Liver (tissue), 3 donors: ENCODE data around the gene TMEM132E.

ENCODE experiments used
- EGR1 ChIP-seq, 2 donors: IDR thresholded peaks; 2 replicates each; pipeline ENCODE4 v1.6.1; 2016 to 2018; ENCODE audit warnings: antibody characterized with exemption in 2 of 2, low read depth in 2 of 2
- GABPA ChIP-seq, 2 donors: IDR thresholded peaks in 1 of 2; conservative IDR thresholded peaks in 1 of 2; 2 replicates each; pipeline ENCODE4 v1.6.1; 2016; ENCODE audit warnings: antibody characterized with exemption in 2 of 2, mild to moderate bottlenecking in 1 of 2, moderate library complexity in 1 of 2
- HNF4A ChIP-seq, 2 donors: conservative IDR thresholded peaks; 2 replicates each; pipeline ENCODE4 v1.6.1; 2016; ENCODE audit warnings: antibody characterized with exemption in 2 of 2, mild to moderate bottlenecking in 2 of 2
- JUND ChIP-seq, 2 donors: IDR thresholded peaks; 2 replicates each; pipeline ENCODE4 v1.6.1; 2016; ENCODE audit warnings: antibody characterized with exemption in 2 of 2
- RAD21 ChIP-seq, 2 donors: IDR thresholded peaks; 2 replicates each; pipeline ENCODE4 v1.6.1; 2016; ENCODE audit warnings: antibody characterized with exemption in 2 of 2, mild to moderate bottlenecking in 2 of 2
- SP1 ChIP-seq: IDR thresholded peaks from 2 replicates; pipeline ENCODE4 v1.6.1; 2018; ENCODE audit warnings: antibody characterized with exemption, mild to moderate bottlenecking
- TAF1 ChIP-seq: conservative IDR thresholded peaks from 2 replicates; pipeline ENCODE4 v1.6.1; 2016; ENCODE audit warnings: antibody characterized with exemption, mild to moderate bottlenecking
- TF ChIP-seq, protein P1 (sequence below): fragments of 150-350 bp; IDR thresholded peaks from 2 replicates; pipeline ENCODE4 v1.5.1; 2017; ENCODE audit warnings: improper control_type of control experiment, low read depth, low read length; ENCODE audit not compliant: missing input control
- TF ChIP-seq, protein P2 (sequence below): IDR thresholded peaks from 2 replicates; pipeline ENCODE4 v1.6.1; 2016; ENCODE audit warnings: antibody characterized with exemption, mild to moderate bottlenecking
- TF ChIP-seq, protein P3 (sequence below): IDR thresholded peaks from 2 replicates; pipeline ENCODE4 v1.6.1; 2016; ENCODE audit warnings: antibody characterized with exemption
- TF ChIP-seq, protein P4 (sequence below): IDR thresholded peaks from 2 replicates; pipeline ENCODE4 v1.6.1; 2016; ENCODE audit warnings: antibody characterized with exemption
- donor health status: healthy.
- donor health status: healthy.

DNA sequence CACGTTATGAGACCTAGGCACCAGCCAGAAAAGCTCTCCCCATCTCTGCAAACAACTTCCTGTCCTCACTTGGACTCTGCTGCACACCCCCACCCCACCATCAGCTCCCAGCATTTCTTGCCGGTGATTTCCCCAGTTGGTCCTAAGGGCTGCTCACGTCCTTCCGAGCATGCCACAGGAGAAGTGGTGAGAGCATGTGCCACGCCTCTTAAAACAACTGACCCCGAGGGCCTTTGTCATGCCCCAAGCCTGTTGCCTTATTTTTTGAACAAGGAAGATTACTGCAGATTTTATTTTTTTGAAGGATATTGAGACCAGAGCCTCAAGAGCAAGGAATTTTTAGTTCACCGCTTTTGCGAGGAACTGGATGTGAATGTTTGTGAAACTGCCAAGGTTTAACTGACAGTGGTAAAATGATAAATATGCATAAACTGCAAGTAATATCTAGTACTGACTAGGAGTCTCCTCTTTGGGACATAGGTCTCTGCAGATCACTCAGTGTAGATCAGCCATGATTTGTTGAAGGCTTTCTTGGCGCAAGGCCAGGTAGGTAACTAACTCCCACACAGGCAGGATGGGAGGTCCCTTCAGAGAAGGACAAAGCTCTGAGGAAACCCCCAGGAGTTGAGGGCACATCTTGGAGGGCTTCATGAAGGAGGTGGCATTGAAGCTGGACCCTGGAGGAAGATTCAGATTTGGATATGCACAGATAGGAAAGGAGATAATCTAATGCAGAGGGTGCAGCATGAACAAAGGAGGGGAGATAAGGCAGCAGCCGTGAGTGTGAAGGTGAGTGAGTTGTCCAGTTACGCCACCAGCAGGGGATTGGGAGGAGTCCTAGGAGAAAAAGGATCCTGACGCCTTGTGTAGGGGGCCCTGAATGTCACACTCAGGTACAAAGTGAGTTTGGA is 44.7 kb downstream of the TMEM132E start:
- TF ChIP-seq, protein P1, sequence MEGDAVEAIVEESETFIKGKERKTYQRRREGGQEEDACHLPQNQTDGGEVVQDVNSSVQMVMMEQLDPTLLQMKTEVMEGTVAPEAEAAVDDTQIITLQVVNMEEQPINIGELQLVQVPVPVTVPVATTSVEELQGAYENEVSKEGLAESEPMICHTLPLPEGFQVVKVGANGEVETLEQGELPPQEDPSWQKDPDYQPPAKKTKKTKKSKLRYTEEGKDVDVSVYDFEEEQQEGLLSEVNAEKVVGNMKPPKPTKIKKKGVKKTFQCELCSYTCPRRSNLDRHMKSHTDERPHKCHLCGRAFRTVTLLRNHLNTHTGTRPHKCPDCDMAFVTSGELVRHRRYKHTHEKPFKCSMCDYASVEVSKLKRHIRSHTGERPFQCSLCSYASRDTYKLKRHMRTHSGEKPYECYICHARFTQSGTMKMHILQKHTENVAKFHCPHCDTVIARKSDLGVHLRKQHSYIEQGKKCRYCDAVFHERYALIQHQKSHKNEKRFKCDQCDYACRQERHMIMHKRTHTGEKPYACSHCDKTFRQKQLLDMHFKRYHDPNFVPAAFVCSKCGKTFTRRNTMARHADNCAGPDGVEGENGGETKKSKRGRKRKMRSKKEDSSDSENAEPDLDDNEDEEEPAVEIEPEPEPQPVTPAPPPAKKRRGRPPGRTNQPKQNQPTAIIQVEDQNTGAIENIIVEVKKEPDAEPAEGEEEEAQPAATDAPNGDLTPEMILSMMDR = no peak
- TF ChIP-seq RAD21 (IDR thresholded peaks at IDR 0.05) = no peak
- no peak for TF ChIP-seq TAF1
- TF ChIP-seq SP1 = no peak
- TF ChIP-seq, protein P2, sequence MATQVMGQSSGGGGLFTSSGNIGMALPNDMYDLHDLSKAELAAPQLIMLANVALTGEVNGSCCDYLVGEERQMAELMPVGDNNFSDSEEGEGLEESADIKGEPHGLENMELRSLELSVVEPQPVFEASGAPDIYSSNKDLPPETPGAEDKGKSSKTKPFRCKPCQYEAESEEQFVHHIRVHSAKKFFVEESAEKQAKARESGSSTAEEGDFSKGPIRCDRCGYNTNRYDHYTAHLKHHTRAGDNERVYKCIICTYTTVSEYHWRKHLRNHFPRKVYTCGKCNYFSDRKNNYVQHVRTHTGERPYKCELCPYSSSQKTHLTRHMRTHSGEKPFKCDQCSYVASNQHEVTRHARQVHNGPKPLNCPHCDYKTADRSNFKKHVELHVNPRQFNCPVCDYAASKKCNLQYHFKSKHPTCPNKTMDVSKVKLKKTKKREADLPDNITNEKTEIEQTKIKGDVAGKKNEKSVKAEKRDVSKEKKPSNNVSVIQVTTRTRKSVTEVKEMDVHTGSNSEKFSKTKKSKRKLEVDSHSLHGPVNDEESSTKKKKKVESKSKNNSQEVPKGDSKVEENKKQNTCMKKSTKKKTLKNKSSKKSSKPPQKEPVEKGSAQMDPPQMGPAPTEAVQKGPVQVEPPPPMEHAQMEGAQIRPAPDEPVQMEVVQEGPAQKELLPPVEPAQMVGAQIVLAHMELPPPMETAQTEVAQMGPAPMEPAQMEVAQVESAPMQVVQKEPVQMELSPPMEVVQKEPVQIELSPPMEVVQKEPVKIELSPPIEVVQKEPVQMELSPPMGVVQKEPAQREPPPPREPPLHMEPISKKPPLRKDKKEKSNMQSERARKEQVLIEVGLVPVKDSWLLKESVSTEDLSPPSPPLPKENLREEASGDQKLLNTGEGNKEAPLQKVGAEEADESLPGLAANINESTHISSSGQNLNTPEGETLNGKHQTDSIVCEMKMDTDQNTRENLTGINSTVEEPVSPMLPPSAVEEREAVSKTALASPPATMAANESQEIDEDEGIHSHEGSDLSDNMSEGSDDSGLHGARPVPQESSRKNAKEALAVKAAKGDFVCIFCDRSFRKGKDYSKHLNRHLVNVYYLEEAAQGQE = no peak
- TF ChIP-seq GABPA (IDR thresholded peaks at IDR 0.05 in 1 of 2, conservative IDR thresholded peaks at IDR 0.05 in 1 of 2) = no peak
- TF ChIP-seq HNF4A (conservative IDR thresholded peaks at IDR 0.05) = no peak
- no peak for TF ChIP-seq JUND (IDR thresholded peaks at IDR 0.05)
- TF ChIP-seq, protein P3, sequence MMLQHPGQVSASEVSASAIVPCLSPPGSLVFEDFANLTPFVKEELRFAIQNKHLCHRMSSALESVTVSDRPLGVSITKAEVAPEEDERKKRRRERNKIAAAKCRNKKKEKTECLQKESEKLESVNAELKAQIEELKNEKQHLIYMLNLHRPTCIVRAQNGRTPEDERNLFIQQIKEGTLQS = no peak
- no peak for TF ChIP-seq EGR1 (IDR thresholded peaks at IDR 0.05; ENCODE audit: low read depth in 2 of 2)
- TF ChIP-seq, protein P4, sequence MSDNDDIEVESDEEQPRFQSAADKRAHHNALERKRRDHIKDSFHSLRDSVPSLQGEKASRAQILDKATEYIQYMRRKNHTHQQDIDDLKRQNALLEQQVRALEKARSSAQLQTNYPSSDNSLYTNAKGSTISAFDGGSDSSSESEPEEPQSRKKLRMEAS = no peak
